ENCODE results near the gene ZNF524.
"Not testable (repeated sequence)": the region's sequence is repeated elsewhere in the genome, so short reads cannot be mapped to it uniquely, and the experiment has no call there.

Gene ZNF524

GRCh38 chr19:55576746-55577145 is 23.3 kb upstream of the ZNF524 start:
- intact Hi-C loops (cut with micrococcal nuclease), result no loop called here
- Mint-ChIP-seq H3K4me1 (ENCODE audit: low read depth) (peaks cover 16% of the 10 kb centered on the region), H3K36me3 (ENCODE audit: low read depth) (peaks cover 31% of the 10 kb centered on the region), H3K9me3 (no peaks in the 10 kb centered on the region), H3K4me3 (no peak overlapping the region), H3K27ac (no peak overlapping the region), H3K27me3 (no peaks in the 10 kb centered on the region)

GRCh38 chr19:55578031-55578760 is 21.9 kb upstream of the ZNF524 start:
- intact Hi-C loops (cut with micrococcal nuclease), result no loop called here
- Mint-ChIP-seq H3K27me3 (no peaks in the 10 kb centered on the region), H3K27ac (no peak overlapping the region)

GRCh38 chr19:55578761-55579747 is 21.0 kb upstream of the ZNF524 start:
- Mint-ChIP-seq H3K9me3 (no peaks in the 10 kb centered on the region), H3K4me3 (peak overlapping the region; percentile 74), H3K4me1 (ENCODE audit: low read depth) (peaks cover 16% of the 10 kb centered on the region), H3K27ac (peak overlapping the region; percentile 60), H3K27me3 (no peaks in the 10 kb centered on the region), H3K36me3 (ENCODE audit: low read depth) (peaks cover 31% of the 10 kb centered on the region)
- intact Hi-C loops (cut with micrococcal nuclease), result no loop called here

More at GRCh38 chr19:55578031-55578760, 21.9 kb upstream of the ZNF524 start:
- peaks cover 16% of the 10 kb centered on the region for H3K4me1 Mint-ChIP-seq (ENCODE audit: low read depth)
- no peaks in the 10 kb centered on the region for H3K9me3 Mint-ChIP-seq
- H3K4me3 Mint-ChIP-seq, result no peak overlapping the region
- peaks cover 31% of the 10 kb centered on the region for H3K36me3 Mint-ChIP-seq (ENCODE audit: low read depth)

GRCh38 chr19:55579766-55580621 is 20.1 kb upstream of the ZNF524 start:
- H3K36me3 Mint-ChIP-seq (ENCODE audit: low read depth), result peaks cover 31% of the 10 kb centered on the region
- H3K27ac Mint-ChIP-seq, result peak overlapping the region; percentile 60
- H3K9me3 Mint-ChIP-seq, result no peaks in the 10 kb centered on the region

GRCh38 chr19:55580628-55581144 is 19.4 kb upstream of the ZNF524 start, which contains the start of gene ZNF579:
ZNF579 (minus strand) TSS chr19:55580848; CDS start chr19:55579639, 1,209 bp downstream.
- peak within 1 kb of the TSS; percentile 60 for H3K27ac Mint-ChIP-seq
- H3K27me3 Mint-ChIP-seq, result peaks cover 15% of the 10 kb centered on the region
- intact Hi-C loops (cut with micrococcal nuclease), result no loop called here
- no peaks in the 10 kb centered on the region for H3K9me3 Mint-ChIP-seq
- peak within 1 kb of the TSS; percentile 74 for H3K4me3 Mint-ChIP-seq
- H3K36me3 Mint-ChIP-seq (ENCODE audit: low read depth), result peaks cover 31% of the 10 kb centered on the region
- H3K4me1 Mint-ChIP-seq (ENCODE audit: low read depth), result peaks cover 22% of the 10 kb centered on the region

More at GRCh38 chr19:55579766-55580621, 20.1 kb upstream of the ZNF524 start:
- peak overlapping the region; percentile 74 for H3K4me3 Mint-ChIP-seq
- H3K4me1 Mint-ChIP-seq (ENCODE audit: low read depth), result peaks cover 16% of the 10 kb centered on the region
- intact Hi-C loops (cut with micrococcal nuclease), result no loop called here
- H3K27me3 Mint-ChIP-seq, result peaks cover 8% of the 10 kb centered on the region

GRCh38 chr19:55581145-55581822 is 18.8 kb upstream of the ZNF524 start:
- no peaks in the 10 kb centered on the region for H3K9me3 Mint-ChIP-seq
- H3K27me3 Mint-ChIP-seq, result peaks cover 20% of the 10 kb centered on the region
- H3K36me3 Mint-ChIP-seq (ENCODE audit: low read depth), result peaks cover 31% of the 10 kb centered on the region
- H3K4me1 Mint-ChIP-seq (ENCODE audit: low read depth), result peaks cover 28% of the 10 kb centered on the region
- peak overlapping the region; percentile 60 for H3K27ac Mint-ChIP-seq
- peak overlapping the region; percentile 74 for H3K4me3 Mint-ChIP-seq
- intact Hi-C loops (cut with micrococcal nuclease), result no loop called here

GRCh38 chr19:55581823-55582223 is 18.3 kb upstream of the ZNF524 start:
- Mint-ChIP-seq H3K4me1 (ENCODE audit: low read depth) (peaks cover 33% of the 10 kb centered on the region), H3K27ac (no peak overlapping the region), H3K4me3 (no peak overlapping the region), H3K27me3 (peaks cover 26% of the 10 kb centered on the region), H3K36me3 (ENCODE audit: low read depth) (peaks cover 28% of the 10 kb centered on the region), H3K9me3 (no peaks in the 10 kb centered on the region)
- intact Hi-C loops (cut with micrococcal nuclease), result no loop called here

- not testable (repeated sequence) for H3K4me3 Mint-ChIP-seq
These were observed 17.8 kb upstream of the ZNF524 start for GRCh38 chr19:55582284-55582683.

GRCh38 chr19:55583897-55584296 is 16.2 kb upstream of the ZNF524 start:
- Mint-ChIP-seq H3K27me3 (peaks cover 32% of the 10 kb centered on the region), H3K4me1 (ENCODE audit: low read depth) (peaks cover 39% of the 10 kb centered on the region)
- H3K9me3 Mint-ChIP-seq; H3K4me3 Mint-ChIP-seq; H3K36me3 Mint-ChIP-seq (ENCODE audit: low read depth); intact Hi-C loops (cut with micrococcal nuclease); H3K27ac Mint-ChIP-seq: not testable (repeated sequence)

More at GRCh38 chr19:55582284-55582683, 17.8 kb upstream of the ZNF524 start:
- H3K27ac Mint-ChIP-seq; H3K9me3 Mint-ChIP-seq; intact Hi-C loops (cut with micrococcal nuclease): not testable (repeated sequence)
- Mint-ChIP-seq H3K36me3 (ENCODE audit: low read depth) (peaks cover 23% of the 10 kb centered on the region), H3K4me1 (ENCODE audit: low read depth) (peaks cover 37% of the 10 kb centered on the region), H3K27me3 (peaks cover 30% of the 10 kb centered on the region)

- peaks cover 4% of the 10 kb centered on the region for H3K36me3 Mint-ChIP-seq (ENCODE audit: low read depth)
- H3K27ac Mint-ChIP-seq, result no peak overlapping the region
- no peaks in the 10 kb centered on the region for H3K9me3 Mint-ChIP-seq
- no peak overlapping the region for H3K4me3 Mint-ChIP-seq
- peaks cover 33% of the 10 kb centered on the region for H3K4me1 Mint-ChIP-seq (ENCODE audit: low read depth)
- intact Hi-C loops (cut with micrococcal nuclease), result no loop called here
- H3K27me3 Mint-ChIP-seq, result peaks cover 33% of the 10 kb centered on the region
These were observed 15.2 kb upstream of the ZNF524 start for GRCh38 chr19:55584871-55585270.

- peaks cover 36% of the 10 kb centered on the region for H3K27me3 Mint-ChIP-seq
- intact Hi-C loops (cut with micrococcal nuclease), result no loop called here
- H3K4me3 Mint-ChIP-seq, result peak overlapping the region; percentile 28
- H3K27ac Mint-ChIP-seq, result no peak overlapping the region
- no peaks in the 10 kb centered on the region for H3K36me3 Mint-ChIP-seq (ENCODE audit: low read depth)
- peaks cover 30% of the 10 kb centered on the region for H3K4me1 Mint-ChIP-seq (ENCODE audit: low read depth)
- no peaks in the 10 kb centered on the region for H3K9me3 Mint-ChIP-seq
These were observed 14.3 kb upstream of the ZNF524 start for GRCh38 chr19:55585658-55586339.

GRCh38 chr19:55586976-55587668 is 13.0 kb upstream of the ZNF524 start:
- Mint-ChIP-seq H3K27ac (no peak overlapping the region), H3K9me3 (no peaks in the 10 kb centered on the region), H3K4me3 (peak overlapping the region; percentile 67), H3K4me1 (ENCODE audit: low read depth) (peaks cover 30% of the 10 kb centered on the region), H3K36me3 (ENCODE audit: low read depth) (peaks cover 7% of the 10 kb centered on the region), H3K27me3 (peaks cover 36% of the 10 kb centered on the region)
- intact Hi-C loops (cut with micrococcal nuclease), result no loop called here
